Panc1 (cell line): ENCODE data around the gene GLE1. TPM values are rescaled to one million over a fixed set of nuclear protein-coding genes. Genes with fewer than 3 reads are reported as not detected.

Source experiments
- ATAC-seq: fragments of 200-7000 bp; cut with Tn5 transposase; 2 replicates; pipeline ENCODE4 v1.9.1; 2020; ENCODE audit warnings: mild to moderate bottlenecking, moderate library complexity
- BruUV-seq: library from RNA; stranded (reverse); fragments of 400-500 nt; replicated peaks from 2 replicates; lab custom pipeline; 2021; lab: Mats Ljungman, UMichigan
- CTCF ChIA-PET: fragments of 300-600 bp; sonication (Branson Sonifier 250); formaldehyde crosslinking; loops from one replicate; lab custom pipeline; 2022; ENCODE audit warnings: antibody characterized with exemption; lab: Charles Lee
- POLR2A ChIA-PET: fragments of 300-600 bp; sonication (Branson Sonifier 250); formaldehyde crosslinking; loops from one replicate; lab custom pipeline; 2022; ENCODE audit warnings: antibody characterized with exemption; lab: Charles Lee
- DNase-seq: peaks from one replicate; pipeline ENCODE4 v3.0.0-alpha.2; 2010; ENCODE audit warnings: low read depth, low spot score
- H3K27ac ChIP-seq: 2 replicates; pipeline ENCODE4 v1.5.1; 2011; ENCODE audit warnings: mild to moderate bottlenecking, low read length, inconsistent platforms
- H3K27me3 ChIP-seq: fragments of 200-500 bp; sonication (Bioruptor generic); 2 replicates; pipeline ENCODE4 v1.6.0; 2014; ENCODE audit warnings: low read length, inconsistent platforms; ENCODE audit not compliant: control insufficient read depth, insufficient read depth
- H3K36me3 ChIP-seq: fragments of 200-500 bp; sonication (Bioruptor generic); 2 replicates; pipeline ENCODE4 v1.5.1; 2014; ENCODE audit warnings: inconsistent platforms, mild to moderate bottlenecking, low read length, moderate library complexity; ENCODE audit not compliant: control insufficient read depth, insufficient read depth
- H3K4me1 ChIP-seq: 2 replicates; pipeline ENCODE4 v1.5.1; 2011; ENCODE audit warnings: inconsistent platforms, mild to moderate bottlenecking, low read length, moderate library complexity; ENCODE audit not compliant: control insufficient read depth, insufficient read depth
- H3K4me3 ChIP-seq, 2 experiments: 2 replicates each; pipeline ENCODE4 v1.5.1; 2011 to 2012; ENCODE audit warnings: low read depth in 2 of 2, low read length in 2 of 2, mild to moderate bottlenecking in 2 of 2, inconsistent platforms in 1 of 2, moderate library complexity in 1 of 2
- H3K9me3 ChIP-seq: fragments of 200-500 bp; sonication (Bioruptor generic); 2 replicates; pipeline ENCODE4 v1.5.1; 2014; ENCODE audit warnings: low read depth, mild to moderate bottlenecking, inconsistent platforms, low read length, moderate library complexity; ENCODE audit not compliant: control insufficient read depth, insufficient read depth
- CTCF ChIP-seq: fragments of 450-650 bp; IDR thresholded peaks from 2 replicates; pipeline ENCODE4 v1.5.1; 2017; ENCODE audit warnings: mild to moderate bottlenecking
- POLR2AphosphoS5 ChIP-seq: IDR thresholded peaks from 2 replicates; pipeline ENCODE4 v1.6.1; 2012; ENCODE audit warnings: mild to moderate bottlenecking, low read depth, low read length, moderate library complexity
- REST ChIP-seq, 2 experiments: IDR thresholded peaks; 2 replicates each; pipeline ENCODE4 v1.6.1; 2011 to 2012; ENCODE audit warnings: low read depth in 2 of 2, control low read depth in 1 of 2, low read length in 1 of 2, mild to moderate bottlenecking in 1 of 2, moderate library complexity in 1 of 2; ENCODE audit not compliant: insufficient read depth in 1 of 2
- SIN3A ChIP-seq: IDR thresholded peaks from 2 replicates; pipeline ENCODE4 v1.6.1; 2012; ENCODE audit warnings: low read depth, mild to moderate bottlenecking, low read length, moderate library complexity, borderline replicate concordance; ENCODE audit not compliant: insufficient read depth
- TCF7L2 ChIP-seq: IDR thresholded peaks from 2 replicates; pipeline ENCODE4 v1.6.1; 2011; ENCODE audit warnings: mild to moderate bottlenecking, low read depth, low read length, inconsistent platforms
- in situ Hi-C: cut with HindIII; loops from 2 replicates; pipeline ENCODE4 v1.10.0; 2016; ENCODE audit warnings: low sequenced_read_pairs, low pct_unique_long_range_greater_than_20kb
- intact Hi-C: fragments of 100-400 bp; cut with micrococcal nuclease; formaldehyde crosslinking; loops from one replicate; pipeline ENCODE4 v1.10.0; 2022; ENCODE audit not compliant: unreplicated experiment
- total RNA-seq: library from RNA; stranded (reverse); gene quantifications from one replicate; pipeline ENCODE4 v1.2.1, GENCODE V29; 2021; ENCODE audit not compliant: unreplicated experiment

GLE1 gene
- total RNA-seq, 1 experiment from 2014 or later: 25.9 TPM

GRCh38 chr9:128551657-128552152 lies 47.2 kb downstream of the GLE1 start:
- Histone ChIP-seq H3K27ac (peak overlapping the region; percentile 82), H3K36me3 (no peaks in the 10 kb centered on the region), H3K27me3 (no peaks in the 10 kb centered on the region), H3K9me3 (no peaks in the 10 kb centered on the region), H3K4me1 (peaks cover 26% of the 10 kb centered on the region), H3K4me3 (peak overlapping the region; percentile 74 to 83)
- BruUV-seq: TSS peak; percentile 92
- in situ Hi-C loops (no loop called here), intact Hi-C loops (no loop called here)
- ATAC-seq (no peak), DNase-seq (no peak)
- TF ChIP-seq SIN3A: no peak
- TF ChIP-seq CTCF: no peak
- TF ChIP-seq TCF7L2: no peak
- TF ChIP-seq POLR2AphosphoS5: no peak
- TF ChIP-seq REST (IDR thresholded peaks at IDR 0.05; ENCODE audit: insufficient read depth in 1 of 2, low read depth in 2 of 2, low read length in 1 of 2): no peak
- ChIA-PET CTCF (interaction anchor here (0.6 kb wide), 1 partner anchor 243 kb away, joined by 8 read pairs; no protein-coding TSS in a partner anchor), POLR2A (interaction anchor here (0.6 to 0.8 kb wide), 2 partner anchors 10 to 23 kb away, joined by 3 to 4 read pairs; no protein-coding TSS in a partner anchor)

GRCh38 chr9:128552153-128552743 lies 47.7 kb downstream of the GLE1 start, which contains the start of gene SPTAN1:
Gene SPTAN1 (plus strand): TSS chr9:128552587. CDS start chr9:128566741, 14,154 bp downstream.
- no peaks in the 10 kb centered on the region for H3K27me3 ChIP-seq
- ChIA-PET CTCF (no interaction called here), POLR2A (interaction anchor here (0.6 to 0.8 kb wide), 2 partner anchors 11 to 24 kb away, joined by 3 to 4 read pairs; no protein-coding TSS in a partner anchor)
- H3K9me3 ChIP-seq: no peaks in the 10 kb centered on the region
- no peaks in the 10 kb centered on the region for H3K36me3 ChIP-seq
- peak within 1 kb of the TSS; percentile 80 to 83 for H3K4me3 ChIP-seq
- DNase-seq (peak; percentile 46), ATAC-seq (peak; percentile 84)
- TF ChIP-seq POLR2AphosphoS5: peak; percentile 98
- no peak; the same call in 1 of the 2 replicates for TF ChIP-seq SIN3A
- no peak for TF ChIP-seq TCF7L2
- no peak for TF ChIP-seq CTCF
- no TSS peak for BruUV-seq
- in situ Hi-C loops: no loop called here
- H3K27ac ChIP-seq: peak within 1 kb of the TSS; percentile 89
- H3K4me1 ChIP-seq: peaks cover 32% of the 10 kb centered on the region
- intact Hi-C loops: no loop called here
